Skeletal muscle tissue (tissue), 4 donors: ENCODE measurements around the gene SLIT3. TPM values are rescaled to one million over a fixed set of nuclear protein-coding genes. Genes with fewer than 3 reads are reported as not detected.

Experiments used
- H3K27ac ChIP-seq: one replicate; pipeline ENCODE4 v1.7.0; 2013; ENCODE audit warnings: mild to moderate bottlenecking, low read depth, low read length, inconsistent platforms
- H3K27me3 ChIP-seq, 3 donors: one replicate each; pipeline ENCODE4 v1.7.0; 2013; ENCODE audit warnings: low read length in 3 of 3; ENCODE audit not compliant: control insufficient read depth in 3 of 3, insufficient read depth in 3 of 3
- H3K36me3 ChIP-seq, 3 donors: one replicate each; pipeline ENCODE4 v1.7.0; 2013; ENCODE audit warnings: low read length in 3 of 3; ENCODE audit not compliant: control insufficient read depth in 3 of 3, insufficient read depth in 3 of 3
- H3K4me1 ChIP-seq, 3 donors: one replicate each; pipeline ENCODE4 v1.7.0; 2013; ENCODE audit warnings: low read length in 3 of 3, mild to moderate bottlenecking in 3 of 3; ENCODE audit not compliant: control insufficient read depth in 3 of 3, insufficient read depth in 3 of 3
- H3K4me3 ChIP-seq, 3 donors: one replicate each; pipeline ENCODE4 v1.7.0; 2013; ENCODE audit warnings: low read length in 3 of 3
- H3K9ac ChIP-seq, 3 donors: one replicate each; pipeline ENCODE4 v1.7.0; 2013; ENCODE audit warnings: low read length in 3 of 3, mild to moderate bottlenecking in 3 of 3, moderate library complexity in 2 of 3, low read depth in 1 of 3
- H3K9me3 ChIP-seq, 3 donors: one replicate each; pipeline ENCODE4 v1.7.0; 2013; ENCODE audit warnings: low read length in 3 of 3; ENCODE audit not compliant: control insufficient read depth in 3 of 3
- total RNA-seq: library from RNA; depleted of rRNA; stranded (reverse); fragments of >200 nt; gene quantifications from one replicate; pipeline ENCODE4 v1.2.3, GENCODE V29; 2014
- donor health status: Osteomylitis.

The SLIT3 gene
- total RNA-seq, 1 donor from 2014 or later = 7.8 TPM

- no peak overlapping the region for H3K4me3 ChIP-seq
- no peaks in the 10 kb centered on the region for H3K36me3 ChIP-seq
- H3K27ac ChIP-seq = no peak overlapping the region
- no peaks in the 10 kb centered on the region for H3K9me3 ChIP-seq
- H3K9ac ChIP-seq = no peak overlapping the region
- no peaks in the 10 kb centered on the region for H3K4me1 ChIP-seq
- no peaks in the 10 kb centered on the region for H3K27me3 ChIP-seq
Observed at GRCh38 chr5:169029037-169029436, 271.9 kb downstream of the SLIT3 start.

- Histone ChIP-seq H3K9me3 (no peaks in the 10 kb centered on the region), H3K27me3 (no peaks in the 10 kb centered on the region), H3K4me1 (no peaks in the 10 kb centered on the region), H3K36me3 (no peaks in the 10 kb centered on the region), H3K27ac (no peak overlapping the region), H3K9ac (no peak overlapping the region), H3K4me3 (no peak overlapping the region)
Observed at GRCh38 chr5:169027501-169028061, 273.4 kb downstream of the SLIT3 start.

GRCh38 chr5:169025491-169025890 lies 275.4 kb downstream of the SLIT3 start:
- no peak overlapping the region for H3K9ac ChIP-seq
- H3K9me3 ChIP-seq = no peaks in the 10 kb centered on the region
- H3K27ac ChIP-seq = no peak overlapping the region
- H3K4me3 ChIP-seq = no peak overlapping the region
- no peaks in the 10 kb centered on the region for H3K27me3 ChIP-seq
- no peaks in the 10 kb centered on the region for H3K36me3 ChIP-seq
- no peaks in the 10 kb centered on the region for H3K4me1 ChIP-seq

- Histone ChIP-seq H3K27ac (no peak overlapping the region), H3K36me3 (no peaks in the 10 kb centered on the region), H3K9ac (no peak overlapping the region), H3K4me1 (no peaks in the 10 kb centered on the region), H3K27me3 (no peaks in the 10 kb centered on the region), H3K9me3 (no peaks in the 10 kb centered on the region), H3K4me3 (no peak overlapping the region)
Observed at GRCh38 chr5:169024421-169024820, 276.5 kb downstream of the SLIT3 start.

GRCh38 chr5:169022718-169023117 lies 278.2 kb downstream of the SLIT3 start:
- no peaks in the 10 kb centered on the region for H3K9me3 ChIP-seq
- no peak overlapping the region for H3K27ac ChIP-seq
- peaks cover 0 to under 1% (median 0%) of the 10 kb centered on the region in 3 donors for H3K27me3 ChIP-seq
- no peak overlapping the region for H3K9ac ChIP-seq
- H3K4me1 ChIP-seq = no peaks in the 10 kb centered on the region
- no peaks in the 10 kb centered on the region for H3K36me3 ChIP-seq
- no peak overlapping the region for H3K4me3 ChIP-seq

- no peaks in the 10 kb centered on the region for H3K36me3 ChIP-seq
- peaks cover 0 to 6% (median 3%) of the 10 kb centered on the region in 3 donors for H3K27me3 ChIP-seq
- no peaks in the 10 kb centered on the region for H3K9me3 ChIP-seq
- H3K27ac ChIP-seq = no peak overlapping the region
- no peaks in the 10 kb centered on the region for H3K4me1 ChIP-seq
- H3K9ac ChIP-seq = no peak overlapping the region
- no peak overlapping the region for H3K4me3 ChIP-seq
Observed at GRCh38 chr5:169020102-169020501, 280.8 kb downstream of the SLIT3 start.

GRCh38 chr5:169018925-169019324 lies 282.0 kb downstream of the SLIT3 start:
- Histone ChIP-seq H3K36me3 (no peaks in the 10 kb centered on the region), H3K9me3 (no peaks in the 10 kb centered on the region), H3K4me1 (no peaks in the 10 kb centered on the region)

GRCh38 chr5:169015991-169016390 lies 284.9 kb downstream of the SLIT3 start:
- Histone ChIP-seq H3K4me3 (no peak overlapping the region), H3K27ac (no peak overlapping the region), H3K9me3 (no peaks in the 10 kb centered on the region), H3K27me3 (peaks cover 0 to 9% (median 3%) of the 10 kb centered on the region in 3 donors), H3K36me3 (no peaks in the 10 kb centered on the region), H3K9ac (no peak overlapping the region), H3K4me1 (no peaks in the 10 kb centered on the region)

More at GRCh38 chr5:169018925-169019324, 282.0 kb downstream of the SLIT3 start:
- Histone ChIP-seq H3K4me3 (no peak overlapping the region), H3K27ac (no peak overlapping the region), H3K9ac (no peak overlapping the region), H3K27me3 (peaks cover 0 to 6% (median 3%) of the 10 kb centered on the region in 3 donors)

GRCh38 chr5:169013846-169014245 lies 287.1 kb downstream of the SLIT3 start:
- peaks cover 0 to 13% (median 3%) of the 10 kb centered on the region in 3 donors for H3K27me3 ChIP-seq
- H3K27ac ChIP-seq = no peak overlapping the region
- no peaks in the 10 kb centered on the region for H3K4me1 ChIP-seq
- H3K4me3 ChIP-seq = no peak overlapping the region
- no peaks in the 10 kb centered on the region for H3K9me3 ChIP-seq
- no peaks in the 10 kb centered on the region for H3K36me3 ChIP-seq
- no peak overlapping the region for H3K9ac ChIP-seq

- Histone ChIP-seq H3K4me3 (no peak overlapping the region), H3K4me1 (no peaks in the 10 kb centered on the region), H3K27me3 (peaks cover 0 to 13% (median 3%) of the 10 kb centered on the region in 3 donors), H3K9me3 (no peaks in the 10 kb centered on the region), H3K9ac (no peak overlapping the region), H3K36me3 (no peaks in the 10 kb centered on the region), H3K27ac (no peak overlapping the region)
Observed at GRCh38 chr5:169013208-169013728, 287.7 kb downstream of the SLIT3 start.
